LHCN-M2 (cell line): ENCODE data around the gene TFAP2A. TPM values are rescaled to one million over a fixed set of nuclear protein-coding genes. Genes with fewer than 3 reads are reported as not detected.

Source experiments
- DNase-seq: peaks from one replicate; pipeline ENCODE4 v3.0.0-alpha.2; 2012; ENCODE audit warnings: low read depth
- total RNA-seq: library from RNA; depleted of rRNA; stranded (reverse); fragments of >200 nt; gene quantifications from 2 replicates; pipeline ENCODE4 v1.2.3, GENCODE V29; 2014

TFAP2A gene
- total RNA-seq, 1 experiment from 2014 or later: 0.29 TPM

DNA sequence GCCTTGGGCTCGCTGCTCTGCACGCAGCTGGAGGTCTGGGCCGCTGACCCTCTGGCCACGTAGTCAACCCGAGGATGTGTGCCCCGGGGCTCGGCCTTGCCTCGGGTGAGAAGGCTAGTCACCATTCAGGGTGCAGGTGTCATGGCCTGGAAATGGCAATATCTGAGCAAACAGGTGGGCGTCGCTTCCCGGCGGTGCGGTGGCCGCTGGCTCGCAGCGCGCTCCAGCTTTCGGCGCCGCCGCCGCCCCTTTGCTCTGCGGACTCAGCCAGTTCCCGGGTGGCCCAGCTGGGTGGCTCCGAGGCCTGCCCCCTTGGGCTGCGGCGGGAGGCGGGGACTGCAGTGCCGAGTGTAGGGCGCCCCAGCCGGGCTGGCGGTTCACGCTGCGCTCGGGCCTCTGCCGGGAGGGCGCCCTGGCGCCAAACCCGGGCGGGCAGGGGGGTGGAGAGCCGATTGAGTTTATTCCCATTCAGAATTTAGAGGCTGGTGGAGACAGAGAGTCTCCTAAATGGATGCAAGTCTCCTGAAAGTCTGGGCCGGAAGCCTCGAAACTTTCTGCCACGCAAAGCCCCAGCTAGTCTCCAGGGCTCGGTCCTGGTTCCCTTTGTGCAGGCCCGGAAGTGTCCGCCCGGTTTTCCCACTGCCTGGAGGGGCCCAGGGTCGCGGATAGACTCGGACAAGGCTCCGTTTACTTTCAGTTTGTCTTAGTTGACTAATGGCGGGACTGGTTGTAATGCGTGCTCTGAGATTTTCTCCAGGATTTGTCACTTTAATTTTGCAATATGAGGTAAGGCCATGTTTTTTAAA, 11.3 kb upstream of the TFAP2A start:
- no peak for DNase-seq

GRCh38 chr6:10425176-10425974, 10.5 kb upstream of the TFAP2A start:
- no peak for DNase-seq

- no peak for DNase-seq
Measured at GRCh38 chr6:10424040-10424439, 9.2 kb upstream of the TFAP2A start.

DNA sequence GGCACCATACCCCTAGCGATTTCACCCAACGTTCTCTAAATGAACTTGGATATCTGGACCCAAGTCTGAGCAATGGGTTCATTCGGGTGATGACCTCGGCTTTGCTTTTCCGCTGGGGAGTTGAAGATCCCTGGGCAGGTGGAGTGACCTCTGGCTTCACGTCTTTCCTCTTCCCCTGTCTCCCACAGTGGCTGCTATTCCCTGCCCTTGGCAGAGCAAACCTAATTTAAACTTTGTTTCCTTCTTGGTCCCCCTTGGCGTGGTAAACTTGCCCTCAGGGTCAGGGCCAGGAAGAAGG, 7.8 kb upstream of the TFAP2A start:
- no peak for DNase-seq

DNA sequence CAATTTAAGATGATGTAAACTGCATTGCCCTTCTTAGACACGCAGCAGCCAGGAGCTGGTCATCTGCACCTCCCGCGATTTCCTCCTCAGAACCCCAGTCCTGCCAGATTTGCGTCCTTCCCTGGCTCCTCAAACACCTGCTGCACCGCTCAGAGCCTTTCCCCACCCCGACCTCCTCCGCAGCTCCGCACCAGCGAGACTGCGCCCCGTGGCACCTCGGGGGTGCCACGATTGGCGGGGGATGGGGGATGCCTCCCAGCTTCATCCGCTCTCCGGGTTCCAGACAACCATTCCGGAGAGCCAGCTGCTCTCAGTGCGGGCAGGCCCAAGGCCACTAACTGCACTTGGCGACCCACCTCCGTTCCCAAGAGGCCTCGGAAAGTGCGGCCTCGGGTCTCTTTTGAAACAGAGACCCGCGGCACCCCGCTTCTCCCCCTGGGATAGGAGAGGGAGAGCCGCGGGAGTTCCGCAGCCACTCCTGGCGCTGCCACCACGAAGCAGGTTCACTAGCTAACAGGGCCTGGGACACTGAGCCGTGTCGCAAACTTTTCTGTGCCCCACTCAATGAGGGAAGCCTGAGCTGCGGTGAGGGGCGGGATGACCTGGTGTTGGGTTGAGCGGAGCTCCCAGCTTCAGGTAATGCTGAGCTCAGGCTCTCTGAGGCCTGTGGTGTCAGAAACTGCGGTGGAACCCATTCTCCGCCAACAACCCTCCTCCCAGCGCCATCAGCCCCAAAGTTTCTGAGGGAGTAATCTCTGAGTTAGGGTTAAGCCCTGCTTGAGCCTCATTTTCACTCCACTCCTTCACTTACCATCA, 7.3 kb upstream of the TFAP2A start:
- DNase-seq: no peak

DNA sequence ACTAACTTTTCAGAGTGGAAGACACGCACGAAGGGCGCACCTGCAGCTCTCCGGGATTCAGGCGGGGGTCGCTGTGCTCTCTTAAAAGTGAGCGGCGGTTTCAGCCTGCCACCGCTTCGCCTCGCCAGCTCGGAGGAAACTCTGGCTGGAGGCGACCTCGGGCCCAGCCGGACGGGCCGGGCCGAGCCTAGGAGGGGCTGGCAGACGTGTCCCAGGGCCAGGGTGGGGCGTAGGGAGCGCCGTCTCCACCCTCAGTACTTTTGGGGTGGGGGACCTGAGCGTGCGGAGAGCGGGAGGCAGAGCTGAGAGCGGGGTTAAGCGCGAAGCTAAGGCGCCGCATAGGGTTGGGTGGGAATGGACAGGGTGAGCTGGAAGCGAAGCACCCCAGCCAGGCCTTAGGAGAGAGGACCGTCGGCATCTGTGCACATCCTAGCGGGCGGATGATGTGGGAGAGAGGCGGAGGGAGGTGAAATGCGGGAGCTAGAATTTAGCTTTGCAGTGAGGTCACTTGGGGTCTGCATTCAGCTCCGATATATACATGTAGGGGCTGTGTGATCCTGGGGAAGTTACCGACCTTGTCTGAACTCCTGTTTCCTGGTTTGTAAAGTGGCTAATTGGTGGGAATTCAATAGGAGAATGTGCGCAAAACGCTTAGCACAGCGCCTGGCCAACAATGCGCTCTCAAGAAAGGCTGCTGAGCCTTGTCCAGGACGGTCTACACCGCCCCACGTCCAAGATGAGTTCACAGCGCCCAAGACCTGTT, 6.5 kb upstream of the TFAP2A start:
- no peak for DNase-seq

GRCh38 chr6:10420546-10421157, 5.8 kb upstream of the TFAP2A start:
- no peak for DNase-seq

DNA sequence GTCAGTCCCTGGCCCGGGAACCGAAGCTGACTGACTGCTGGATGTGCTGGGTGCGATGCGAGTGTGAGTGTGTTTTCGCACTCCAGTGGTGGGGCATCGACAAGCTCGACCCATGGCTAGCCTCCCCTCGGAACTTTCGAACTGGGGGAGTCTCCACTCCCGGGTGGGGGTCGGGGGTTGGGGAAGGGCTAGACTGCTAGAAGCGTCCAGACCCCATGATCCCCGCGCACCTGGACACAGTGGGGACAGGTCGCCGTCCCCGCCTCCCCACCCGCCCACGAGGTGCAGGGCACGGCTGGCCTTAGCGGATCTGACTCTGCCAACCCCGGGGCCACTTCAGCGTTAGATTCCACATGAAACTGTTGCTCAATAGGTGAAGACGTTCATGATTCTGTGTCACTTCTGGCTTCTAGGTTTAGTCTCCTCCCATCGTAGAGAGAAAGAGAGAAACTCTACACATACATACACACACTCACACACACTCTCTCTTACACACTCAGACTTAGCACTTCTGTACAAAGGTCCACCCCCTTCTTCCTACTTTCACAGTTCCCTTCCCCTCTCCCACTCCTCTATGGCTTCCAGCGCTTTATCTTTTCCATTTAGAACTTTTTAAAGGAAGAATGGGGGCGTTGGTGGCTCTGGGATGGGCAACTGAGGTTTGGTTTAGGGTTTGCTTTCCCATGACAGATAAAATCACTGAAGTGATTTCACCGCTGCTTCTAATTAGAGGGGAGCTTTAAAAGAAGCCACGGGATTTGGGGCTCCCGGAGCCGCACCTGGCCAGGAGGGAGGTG, 5.1 kb upstream of the TFAP2A start:
- no peak for DNase-seq

DNA sequence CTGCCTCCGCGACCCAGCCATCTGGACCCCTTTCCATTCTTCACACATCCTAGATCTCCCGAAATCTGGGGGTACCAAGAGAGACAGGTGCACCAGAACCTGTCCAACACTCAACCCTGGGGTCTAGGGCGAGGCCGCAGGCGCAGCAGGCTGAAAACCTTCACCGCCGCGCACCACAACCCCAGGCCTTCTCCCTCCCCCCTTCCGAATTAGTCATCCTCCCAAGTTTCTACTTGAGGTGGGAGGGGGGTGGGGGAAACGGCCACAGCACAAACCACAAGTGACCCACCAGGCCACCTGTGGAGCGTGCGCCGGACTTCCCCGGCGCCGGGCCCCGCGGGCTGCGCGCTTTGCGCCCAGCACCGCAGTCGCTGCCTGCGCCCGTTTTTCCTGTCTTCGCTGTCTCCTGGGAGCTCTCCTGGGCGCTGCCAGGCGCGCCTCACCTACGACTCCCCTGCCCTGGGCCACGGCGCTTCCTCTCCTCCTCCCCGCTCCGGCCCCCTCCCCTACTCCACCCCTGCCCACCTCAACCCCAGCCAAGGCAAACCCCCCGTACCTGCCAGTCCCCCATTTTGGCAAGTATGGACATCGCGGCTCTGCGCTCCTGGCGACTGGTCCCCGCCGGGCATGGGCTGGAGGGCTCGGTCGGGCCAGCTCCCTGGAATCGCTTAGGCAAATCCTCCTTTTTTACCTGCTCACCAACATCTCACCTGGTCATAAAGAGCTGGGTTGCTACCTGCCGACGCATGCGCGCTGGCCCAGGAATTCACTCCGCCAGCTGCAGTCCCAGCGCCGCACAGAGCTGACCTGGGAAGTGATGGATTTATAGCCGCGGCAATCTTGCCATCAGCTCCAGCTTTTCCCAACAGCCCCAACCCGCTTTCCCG, 4.2 kb upstream of the TFAP2A start:
- no peak for DNase-seq

GRCh38 chr6:10418361-10418861, 3.5 kb upstream of the TFAP2A start:
- no peak for DNase-seq

DNA sequence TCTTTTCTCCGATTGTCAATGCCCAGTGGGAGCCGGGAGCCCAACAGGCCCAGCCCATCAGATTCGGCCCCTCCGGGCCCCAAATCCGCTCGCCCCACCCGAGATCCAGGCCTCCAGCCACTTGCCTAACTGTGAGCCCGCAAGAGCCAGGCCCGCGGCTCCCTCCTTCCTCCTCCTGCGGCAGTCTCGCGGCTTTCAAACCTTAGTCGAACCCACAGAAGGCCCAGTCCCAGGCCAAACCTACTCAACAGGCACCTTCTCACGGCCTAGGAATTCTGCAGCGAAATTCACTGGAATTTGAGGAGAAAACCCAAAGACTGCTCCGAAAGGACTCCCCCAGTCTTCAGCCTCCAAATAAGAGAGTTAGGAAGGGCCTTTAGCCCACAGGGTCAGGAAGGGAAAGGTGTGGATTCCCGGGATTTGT, 2.8 kb upstream of the TFAP2A start:
- DNase-seq: no peak

DNA sequence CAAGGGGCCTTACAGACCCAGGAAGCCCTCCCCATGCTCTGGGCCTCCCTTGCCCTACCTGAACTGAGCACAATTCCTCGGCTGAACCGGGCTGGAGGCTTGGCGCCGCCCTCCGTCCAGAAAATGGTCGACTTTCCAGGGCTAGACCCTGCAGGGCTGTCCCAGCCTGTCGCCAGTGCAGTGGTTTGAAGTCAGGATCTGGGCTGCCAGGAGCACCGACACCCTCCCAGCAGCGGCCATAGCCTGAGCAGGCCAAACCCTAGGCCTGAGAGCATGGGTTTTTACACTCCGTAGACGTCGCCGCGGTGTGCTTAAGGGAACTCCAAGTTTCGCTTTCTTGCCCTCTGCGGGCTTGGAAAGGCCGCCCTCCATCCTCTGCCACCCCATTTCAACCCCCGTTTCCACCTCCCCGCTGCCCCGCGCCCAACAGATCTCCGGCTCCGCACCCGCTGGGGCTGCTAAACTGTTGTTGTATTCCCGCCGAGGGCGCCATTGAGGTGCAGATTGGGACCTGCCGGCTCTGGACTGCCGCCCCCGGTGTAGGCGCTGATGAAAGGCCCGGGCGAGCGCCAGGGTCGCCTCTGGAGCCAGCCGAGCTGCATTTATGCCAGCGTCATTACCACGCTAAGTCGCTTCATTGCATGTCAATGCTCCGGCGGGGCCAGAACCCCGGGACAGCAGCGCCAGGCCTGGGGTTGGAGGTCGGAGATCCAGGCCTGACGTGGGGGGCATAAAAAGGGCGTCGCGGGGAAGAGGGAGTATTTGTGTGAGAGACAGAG, 2.2 kb upstream of the TFAP2A start:
- DNase-seq: no peak

DNA sequence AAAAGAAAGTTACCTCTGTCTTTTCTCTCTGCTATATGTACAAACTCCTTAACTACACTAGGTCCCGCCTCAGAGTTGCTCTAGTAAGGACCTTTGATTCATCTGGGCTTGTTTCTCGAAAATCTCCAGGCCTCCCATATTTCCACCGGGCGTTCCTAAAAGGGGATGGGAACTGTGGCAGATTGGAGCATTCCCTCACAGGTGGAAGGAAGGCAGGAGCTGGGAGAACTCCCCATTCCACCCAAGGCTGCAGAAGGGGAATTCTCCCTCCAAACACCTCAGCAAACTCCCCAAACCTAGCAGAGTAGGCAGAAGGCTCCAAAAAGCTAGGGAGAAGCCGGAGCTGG, 1.6 kb upstream of the TFAP2A start:
- DNase-seq: no peak

DNA sequence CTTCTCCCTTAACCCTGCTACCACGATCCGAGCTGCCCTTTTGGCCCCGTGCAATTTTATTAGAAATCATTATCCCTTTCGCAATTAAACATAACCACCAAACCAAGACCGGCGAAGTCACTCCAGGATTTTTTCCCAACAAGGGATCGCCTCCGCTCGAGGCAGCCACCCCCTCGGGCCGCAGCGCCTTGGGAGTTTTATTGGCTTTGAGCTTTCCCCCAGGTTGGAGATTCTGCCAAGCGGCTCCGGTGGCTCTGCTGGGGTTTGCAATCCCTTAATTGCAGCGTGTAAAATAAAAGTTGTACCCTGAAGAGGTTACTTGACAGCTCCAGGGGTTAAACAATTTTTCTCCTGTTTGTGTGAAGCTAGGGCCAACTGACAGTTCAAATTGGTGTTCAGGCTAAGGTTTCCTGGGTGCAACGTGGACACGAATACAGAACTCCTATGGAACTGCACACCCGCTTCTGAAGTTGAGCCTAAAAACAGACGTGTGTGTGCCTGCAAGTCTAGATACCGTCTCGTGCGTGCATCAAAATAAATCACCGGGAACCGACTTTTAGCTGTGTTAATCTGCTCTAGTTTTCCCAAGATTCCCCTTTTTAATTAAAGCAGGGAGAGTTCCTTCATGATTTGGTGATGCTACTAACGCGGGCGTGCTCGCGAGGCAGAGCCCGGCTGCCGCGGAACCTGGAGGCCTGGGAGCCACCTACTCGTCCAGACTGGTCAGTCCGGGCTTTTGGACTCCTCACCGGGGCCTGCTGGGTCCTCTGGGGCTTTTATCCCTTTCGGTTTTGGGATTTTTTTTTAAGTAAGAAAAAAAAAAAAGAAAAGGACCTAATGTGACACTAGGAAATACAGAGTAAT, 975 bp upstream of the TFAP2A start:
- no peak for DNase-seq

GRCh38 chr6:10413850-10414738, 780 bp downstream of the TFAP2A start:
- DNase-seq: no peak

- no peak for DNase-seq
Measured at GRCh38 chr6:10413262-10413849, 1.5 kb downstream of the TFAP2A start.
